GM06990 (cell line): ENCODE measurements around the gene CEP164.

Experiments used
- DNase-seq: peaks from one replicate; pipeline ENCODE4 v3.0.0-alpha.2; 2011; ENCODE audit not compliant: insufficient read length; ENCODE audit errors: extremely low read depth
- H3K27me3 ChIP-seq: replicated peaks from 2 replicates; pipeline ENCODE4 v1.6.0; 2011; ENCODE audit warnings: low read length; ENCODE audit not compliant: control insufficient read depth, insufficient read depth
- H3K36me3 ChIP-seq: 2 replicates; pipeline ENCODE4 v1.5.1; 2011; ENCODE audit warnings: low read length; ENCODE audit not compliant: control insufficient read depth, insufficient read depth
- H3K4me3 ChIP-seq: replicated peaks from 2 replicates; pipeline ENCODE4 v1.5.1; 2011; ENCODE audit warnings: low read depth, mild to moderate bottlenecking, control low read depth, low read length
- CTCF ChIP-seq: IDR thresholded peaks from 2 replicates; pipeline ENCODE4 v1.5.1; 2011; ENCODE audit warnings: low read length, control low read depth, mild to moderate bottlenecking, inconsistent platforms; ENCODE audit not compliant: insufficient read depth, poor library complexity, severe bottlenecking

Gene CEP164

GRCh38 chr11:117327567-117328374, at the start of gene CEP164:
TSS of gene CEP164 (plus strand) at chr11:117327854. CDS start at chr11:117338587, 10,733 bp downstream.
- peak within 1 kb of the TSS; percentile 78 for H3K4me3 ChIP-seq
- H3K36me3 ChIP-seq, result no peaks in the 10 kb centered on the region
- no peaks in the 10 kb centered on the region for H3K27me3 ChIP-seq
- DNase-seq, result peak; percentile 95
- TF ChIP-seq CTCF, result no peak

- Histone ChIP-seq H3K27me3 (no peaks in the 10 kb centered on the region), H3K4me3 (no peak overlapping the region), H3K36me3 (peaks cover 10% of the 10 kb centered on the region)
- DNase-seq, result no peak
- TF ChIP-seq CTCF, result no peak
Observed at GRCh38 chr11:117278347-117278746, 49.3 kb upstream of the CEP164 start.

GRCh38 chr11:117279711-117280376, 47.8 kb upstream of the CEP164 start:
- no peak for TF ChIP-seq CTCF
- Histone ChIP-seq H3K4me3 (no peak overlapping the region), H3K36me3 (peaks cover 10% of the 10 kb centered on the region), H3K27me3 (no peaks in the 10 kb centered on the region)
- DNase-seq, result no peak

- Histone ChIP-seq H3K4me3 (no peak overlapping the region), H3K36me3 (peaks cover 10% of the 10 kb centered on the region), H3K27me3 (no peaks in the 10 kb centered on the region)
- no peak for TF ChIP-seq CTCF
- DNase-seq, result no peak
Observed at GRCh38 chr11:117281159-117281558, 46.5 kb upstream of the CEP164 start.

GRCh38 chr11:117281869-117282268, 45.8 kb upstream of the CEP164 start:
- DNase-seq, result no peak
- Histone ChIP-seq H3K27me3 (no peaks in the 10 kb centered on the region), H3K4me3 (no peak overlapping the region), H3K36me3 (peaks cover 10% of the 10 kb centered on the region)
- no peak for TF ChIP-seq CTCF
